GM18520 (cell line): ENCODE measurements around the gene CXCR4.
"Not testable (repeated sequence)": the region's sequence is repeated elsewhere in the genome, so short reads cannot be mapped to it uniquely, and the experiment has no call there.

Experiments
- ATAC-seq: cut with Tn5 transposase; IDR thresholded peaks from one replicate; pipeline ENCODE4 v1.9.1; 2021; ENCODE audit not compliant: unreplicated experiment

The CXCR4 gene

GRCh38 chr2:136115183-136115761 is 2.7 kb downstream of the CXCR4 start:
- ATAC-seq: no peak

GRCh38 chr2:136114382-136114781 is 3.6 kb downstream of the CXCR4 start:
- ATAC-seq: no peak

GRCh38 chr2:136113209-136113971 is 4.6 kb downstream of the CXCR4 start:
- no peak for ATAC-seq

GRCh38 chr2:136112317-136113208 is 5.4 kb downstream of the CXCR4 start:
- ATAC-seq: no peak

- ATAC-seq: no peak
These were observed 6.2 kb downstream of the CXCR4 start for GRCh38 chr2:136111711-136112110.

- no peak for ATAC-seq
These were observed 7.4 kb downstream of the CXCR4 start for GRCh38 chr2:136110526-136110925.

GRCh38 chr2:136108463-136108862 is 9.5 kb downstream of the CXCR4 start:
- ATAC-seq: no peak

GRCh38 chr2:136107051-136108033 is 10.6 kb downstream of the CXCR4 start:
- no peak for ATAC-seq

GRCh38 chr2:136106505-136106904 is 11.4 kb downstream of the CXCR4 start:
- no peak for ATAC-seq

- no peak for ATAC-seq
These were observed 13.0 kb downstream of the CXCR4 start for GRCh38 chr2:136104977-136105376.

- no peak for ATAC-seq
These were observed 16.9 kb downstream of the CXCR4 start for GRCh38 chr2:136101042-136101441.

- ATAC-seq: no peak
These were observed 19.5 kb downstream of the CXCR4 start for GRCh38 chr2:136098441-136098840.

GRCh38 chr2:136093583-136093982 is 24.4 kb downstream of the CXCR4 start:
- ATAC-seq: no peak

GRCh38 chr2:136091899-136092298 is 26.1 kb downstream of the CXCR4 start:
- ATAC-seq: no peak

- ATAC-seq: not testable (repeated sequence)
These were observed 30.0 kb downstream of the CXCR4 start for GRCh38 chr2:136087901-136088460.

- no peak for ATAC-seq
These were observed 31.5 kb downstream of the CXCR4 start for GRCh38 chr2:136086253-136087016.

GRCh38 chr2:136085453-136086209 is 32.3 kb downstream of the CXCR4 start:
- ATAC-seq: no peak

- ATAC-seq: no peak
These were observed 36.3 kb downstream of the CXCR4 start for GRCh38 chr2:136081582-136082210.
